Activated naive CD8-positive, alpha-beta T cell treated with anti-CD3 and anti-CD28 coated beads, Interleukin-2, amount 10 ng/mL, durations not matched to agents 7 days and 5 days (primary cell): ENCODE results near the gene MALT1. TPM values are rescaled to one million over a fixed set of nuclear protein-coding genes. Genes with fewer than 3 reads are reported as not detected.
A peak's percentile ranks its signal among the peaks of the same experiment; 100 is the strongest.
"Not testable (repeated sequence)": the region's sequence is repeated elsewhere in the genome, so short reads cannot be mapped to it uniquely, and the experiment has no call there.

Experiments used
- ATAC-seq: fragments of 150-1000 bp; cut with Tn5 transposase; one replicate; pipeline ENCODE4 v1.10.0; 2021; ENCODE audit warnings: low read depth, moderate library complexity
- POLR2A ChIA-PET: fragments of 350-600 bp; sonication (Branson Sonifier 250); formaldehyde crosslinking; loops from one replicate; lab custom pipeline; 2021; ENCODE audit warnings: antibody characterized with exemption; lab: Charles Lee
- DNase-seq: peaks from one replicate; pipeline ENCODE4 v3.0.0; 2021
- H3K27ac Mint-ChIP-seq: one replicate; pipeline ENCODE4 v1.8.0; 2022; ENCODE audit warnings: mild to moderate bottlenecking, mixed read lengths
- H3K27me3 Mint-ChIP-seq: one replicate; pipeline ENCODE4 v1.8.0; 2022; ENCODE audit warnings: mild to moderate bottlenecking, moderate library complexity, mixed read lengths
- H3K36me3 Mint-ChIP-seq: one replicate; pipeline ENCODE4 v1.8.0; 2021; ENCODE audit warnings: mild to moderate bottlenecking, mixed read lengths
- H3K4me1 Mint-ChIP-seq: one replicate; pipeline ENCODE4 v1.8.0; 2021; ENCODE audit warnings: mixed read lengths
- H3K4me3 Mint-ChIP-seq: one replicate; pipeline ENCODE4 v1.8.0; 2022; ENCODE audit warnings: mild to moderate bottlenecking, moderate library complexity, mixed read lengths
- H3K9me3 Mint-ChIP-seq: one replicate; pipeline ENCODE4 v1.8.0; 2021; ENCODE audit warnings: mixed read lengths
- total RNA-seq, 2 experiments: library from RNA; stranded (reverse); gene quantifications; one replicate each; pipeline ENCODE4 v1.2.3, GENCODE V29; 2021

MALT1 gene
- total RNA-seq, 2 experiments from 2014 or later, result 68.6 to 71.6 TPM

DNA sequence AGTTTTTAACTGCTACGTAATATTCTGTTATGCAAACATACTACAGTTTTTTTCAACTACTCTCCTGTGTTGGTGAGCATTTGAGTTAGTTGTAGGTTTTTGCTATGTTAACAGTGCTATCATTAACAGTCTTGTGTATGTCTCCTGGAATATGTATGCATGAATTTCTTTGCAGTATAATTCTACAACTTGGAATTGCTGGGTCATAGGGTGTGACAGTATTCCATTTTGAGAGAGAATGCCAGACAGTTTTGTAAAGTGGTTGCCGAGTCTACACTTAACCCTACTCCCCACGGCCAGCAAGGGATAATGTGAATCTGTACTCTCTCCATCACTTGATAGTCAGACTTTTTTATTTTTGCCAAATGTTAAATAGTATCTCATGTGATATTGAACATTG lies 67.1 kb downstream of the MALT1 start:
- Mint-ChIP-seq H3K27me3 (no peaks in the 10 kb centered on the region), H3K36me3 (peaks cover 58% of the 10 kb centered on the region), H3K4me3 (no peak overlapping the region), H3K9me3 (no peaks in the 10 kb centered on the region), H3K27ac (no peak overlapping the region), H3K4me1 (peaks cover 7% of the 10 kb centered on the region)
- DNase-seq (no peak), ATAC-seq (no peak)
- POLR2A ChIA-PET, result no interaction called here

DNA sequence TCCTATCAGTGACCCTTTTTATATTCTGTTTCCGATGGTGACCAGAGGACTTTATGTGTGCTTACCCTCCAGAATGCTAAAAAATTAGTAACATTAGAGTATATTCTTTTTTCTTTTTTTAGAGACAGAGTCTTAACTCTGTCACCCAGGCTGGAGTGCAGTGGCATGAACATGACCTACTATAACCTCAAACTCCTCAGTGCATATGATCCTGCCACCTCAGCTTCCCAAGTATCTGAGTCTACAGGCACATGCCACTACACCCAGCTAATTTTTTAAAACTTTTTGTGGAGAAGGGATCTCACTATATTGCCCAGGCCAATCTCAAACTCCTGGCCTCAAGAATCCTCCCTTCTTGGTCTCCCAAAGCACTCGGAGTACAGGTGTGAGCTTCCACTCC lies 74.6 kb downstream of the MALT1 start:
- H3K4me1 Mint-ChIP-seq, result peaks cover under 1% of the 10 kb centered on the region
- POLR2A ChIA-PET, result interaction anchor here (1.0 kb wide), 1 partner anchor 10 kb away, joined by 3 read pairs; no protein-coding TSS in a partner anchor
- H3K27ac Mint-ChIP-seq, result no peak overlapping the region
- no peak for DNase-seq
- H3K36me3 Mint-ChIP-seq, result peaks cover 72% of the 10 kb centered on the region
- no peak for ATAC-seq
- no peaks in the 10 kb centered on the region for H3K27me3 Mint-ChIP-seq
- no peak overlapping the region for H3K4me3 Mint-ChIP-seq
- H3K9me3 Mint-ChIP-seq, result peaks cover 13% of the 10 kb centered on the region

DNA sequence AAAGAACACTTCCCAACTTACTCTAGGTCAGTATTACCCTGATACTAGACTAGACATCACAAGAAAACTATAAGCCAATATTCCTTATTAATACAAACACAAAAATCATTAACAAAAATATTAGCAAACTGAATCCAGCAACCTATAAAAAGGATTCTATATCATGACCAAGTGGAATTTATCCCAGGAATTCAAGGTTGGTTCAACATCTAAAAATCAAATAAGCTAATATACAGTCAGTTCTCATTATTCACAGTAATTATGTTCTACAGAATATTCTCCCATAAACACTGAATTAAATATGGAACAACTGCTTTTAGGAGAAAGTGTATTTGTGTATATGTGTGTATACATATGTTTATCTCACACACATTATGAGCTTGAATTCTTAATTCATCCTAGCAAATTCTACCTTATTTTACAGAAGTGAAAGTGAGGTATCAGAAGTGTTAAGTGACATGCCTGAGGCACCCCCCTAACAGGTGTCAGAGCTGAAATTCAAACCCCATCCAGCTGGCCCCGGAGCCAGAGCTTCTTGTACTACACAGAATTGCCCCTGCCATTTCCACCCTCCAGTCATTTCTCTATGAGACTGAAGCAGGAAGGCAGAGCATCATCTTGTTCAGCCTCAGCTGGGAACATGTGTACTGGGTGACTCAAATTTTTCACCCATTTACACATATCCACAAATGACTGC lies 77.8 kb downstream of the MALT1 start:
- no peak for DNase-seq
- no peaks in the 10 kb centered on the region for H3K27me3 Mint-ChIP-seq
- ATAC-seq, result no peak
- no peak overlapping the region for H3K27ac Mint-ChIP-seq
- peaks cover 6% of the 10 kb centered on the region for H3K4me1 Mint-ChIP-seq
- peaks cover 65% of the 10 kb centered on the region for H3K36me3 Mint-ChIP-seq
- peaks cover 13% of the 10 kb centered on the region for H3K9me3 Mint-ChIP-seq
- POLR2A ChIA-PET, result no interaction called here
- no peak overlapping the region for H3K4me3 Mint-ChIP-seq

DNA sequence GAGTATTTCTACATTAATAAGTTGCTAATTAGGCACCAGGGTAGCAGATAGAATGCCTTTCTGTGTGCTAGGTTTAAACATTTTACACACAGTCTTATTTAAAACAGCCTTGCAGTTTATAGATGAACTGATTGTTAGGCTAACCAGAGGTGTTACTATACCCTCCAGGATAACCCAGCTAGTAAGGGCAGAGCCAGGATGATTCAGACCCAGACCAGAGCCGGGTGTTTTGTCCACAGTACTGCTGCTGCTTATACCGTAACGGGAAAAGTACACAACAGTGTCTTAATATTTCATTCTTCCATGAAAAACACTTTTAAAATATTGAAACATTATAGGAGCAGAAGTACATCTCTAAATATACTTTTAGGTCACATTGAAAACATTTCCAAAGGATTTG lies 82.7 kb downstream of the MALT1 start:
- Mint-ChIP-seq H3K36me3 (peaks cover 24% of the 10 kb centered on the region), H3K9me3 (peaks cover 5% of the 10 kb centered on the region), H3K27me3 (peaks cover 5% of the 10 kb centered on the region), H3K27ac (no peak overlapping the region), H3K4me1 (peaks cover 30% of the 10 kb centered on the region), H3K4me3 (peak overlapping the region; percentile 17)
- POLR2A ChIA-PET, result interaction anchor here (4.9 kb wide), 1 partner anchor 83 kb away, joined by 21 read pairs; the partner anchor contains the start of gene MALT1
- ATAC-seq (no peak), DNase-seq (no peak)

DNA sequence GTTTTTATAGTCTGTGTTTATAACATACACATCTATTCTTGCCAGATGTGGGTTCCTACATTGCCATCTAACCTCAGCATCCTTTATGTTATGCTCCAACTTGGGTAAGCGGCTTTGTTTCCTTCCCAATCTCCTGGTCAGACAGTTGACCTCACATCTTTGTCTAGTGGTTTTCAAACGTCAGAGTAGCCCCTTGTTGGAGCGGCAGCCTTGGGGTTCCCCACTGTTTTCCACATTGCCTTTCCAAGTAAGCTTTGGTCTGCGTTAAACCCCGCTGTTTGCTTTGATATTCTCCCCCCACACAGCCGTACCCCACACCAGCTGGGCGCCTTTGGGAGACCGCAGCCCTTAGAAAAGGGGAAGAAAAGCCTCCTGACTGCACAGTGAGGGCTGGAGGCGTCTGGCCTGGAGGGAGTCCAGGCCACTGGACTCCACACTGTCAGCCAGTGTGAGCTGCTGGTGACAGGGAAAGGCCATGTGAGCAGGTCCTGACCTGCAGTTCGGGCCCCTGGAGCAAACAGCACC lies 83.3 kb downstream of the MALT1 start:
- peaks cover 1% of the 10 kb centered on the region for H3K9me3 Mint-ChIP-seq
- peaks cover 30% of the 10 kb centered on the region for H3K4me1 Mint-ChIP-seq
- DNase-seq (peak; percentile 54), ATAC-seq (peak; percentile 62)
- peak overlapping the region; percentile 27 for H3K27ac Mint-ChIP-seq
- POLR2A ChIA-PET, result interaction anchor here (1.8 to 4.9 kb wide), 2 partner anchors 10 to 84 kb away, joined by 5 to 21 read pairs; partner anchors contain the start of gene MALT1
- peaks cover 5% of the 10 kb centered on the region for H3K27me3 Mint-ChIP-seq
- H3K36me3 Mint-ChIP-seq, result peaks cover 17% of the 10 kb centered on the region
- H3K4me3 Mint-ChIP-seq, result peak overlapping the region; percentile 17

DNA sequence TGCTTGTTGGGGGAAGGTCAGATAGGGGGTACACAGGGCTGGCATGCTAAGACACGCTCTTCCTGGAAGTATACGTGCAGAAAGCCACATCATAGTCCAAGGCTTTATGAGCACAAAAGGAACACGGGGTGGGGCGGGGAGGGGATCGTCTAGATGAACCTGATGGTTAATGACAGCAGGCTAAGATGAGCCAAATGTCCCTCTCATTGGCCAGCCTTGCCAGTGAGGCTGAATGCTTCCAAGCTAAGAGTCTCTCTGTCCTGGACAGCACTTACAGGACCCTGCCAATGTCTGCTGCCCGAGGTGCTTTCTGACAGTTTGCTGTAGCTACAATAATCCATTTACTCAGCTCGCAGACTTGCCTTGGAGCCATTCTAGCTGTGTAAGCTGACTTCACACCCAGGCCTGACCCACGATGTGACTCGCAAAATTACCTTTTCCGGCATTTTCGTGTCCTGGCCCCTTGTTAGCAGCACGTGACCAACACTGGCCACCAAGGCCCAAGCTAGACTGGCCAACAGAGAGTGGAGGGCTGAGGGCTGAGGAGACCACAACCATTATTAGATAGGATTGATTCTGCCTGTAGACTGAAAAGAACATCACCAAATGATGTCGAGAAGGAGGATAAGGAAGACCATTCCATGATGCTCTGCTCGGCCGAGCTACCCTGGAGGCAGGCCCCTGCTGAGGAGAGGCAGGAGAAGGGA lies 84.2 kb downstream of the MALT1 start:
- peaks cover 9% of the 10 kb centered on the region for H3K36me3 Mint-ChIP-seq
- H3K4me1 Mint-ChIP-seq, result peaks cover 34% of the 10 kb centered on the region
- peaks cover 1% of the 10 kb centered on the region for H3K9me3 Mint-ChIP-seq
- ATAC-seq, result peak; percentile 11
- peak overlapping the region; percentile 27 for H3K27ac Mint-ChIP-seq
- peaks cover 5% of the 10 kb centered on the region for H3K27me3 Mint-ChIP-seq
- no peak for DNase-seq
- POLR2A ChIA-PET, result interaction anchor here (1.1 to 4.9 kb wide), 3 partner anchors 9 to 84 kb away, joined by 3 to 21 read pairs (median 5); partner anchors contain the start of gene MALT1
- H3K4me3 Mint-ChIP-seq, result peak overlapping the region; percentile 17

DNA sequence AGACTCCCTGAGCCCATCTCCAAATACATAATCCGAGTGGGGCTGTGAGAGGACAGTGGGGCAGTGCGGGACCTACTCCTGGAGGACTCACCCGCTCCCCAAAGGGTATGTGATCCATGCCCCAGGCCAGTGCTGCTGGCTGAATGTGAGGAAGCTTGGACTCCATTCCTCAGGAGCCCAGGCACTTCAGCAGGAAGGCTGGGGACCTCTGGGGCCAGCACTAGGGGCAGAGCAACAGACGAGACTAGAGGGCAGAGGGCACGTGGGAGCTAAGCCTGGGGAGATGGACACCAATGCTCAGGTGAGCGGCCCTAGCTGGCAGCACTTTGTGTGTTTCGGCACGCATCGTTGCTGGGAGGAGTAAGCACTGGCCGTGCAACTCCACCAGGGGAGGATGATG lies 84.9 kb downstream of the MALT1 start:
- H3K4me3 Mint-ChIP-seq, result no peak overlapping the region
- peaks cover 5% of the 10 kb centered on the region for H3K27me3 Mint-ChIP-seq
- H3K27ac Mint-ChIP-seq, result peak overlapping the region; percentile 17
- ATAC-seq (no peak), DNase-seq (no peak)
- peaks cover 37% of the 10 kb centered on the region for H3K4me1 Mint-ChIP-seq
- POLR2A ChIA-PET, result interaction anchor here (1.1 to 4.9 kb wide), 3 partner anchors 8 to 85 kb away, joined by 3 to 21 read pairs (median 5); partner anchors contain the start of gene MALT1
- H3K36me3 Mint-ChIP-seq, result peaks cover 6% of the 10 kb centered on the region
- H3K9me3 Mint-ChIP-seq, result peaks cover 1% of the 10 kb centered on the region

DNA sequence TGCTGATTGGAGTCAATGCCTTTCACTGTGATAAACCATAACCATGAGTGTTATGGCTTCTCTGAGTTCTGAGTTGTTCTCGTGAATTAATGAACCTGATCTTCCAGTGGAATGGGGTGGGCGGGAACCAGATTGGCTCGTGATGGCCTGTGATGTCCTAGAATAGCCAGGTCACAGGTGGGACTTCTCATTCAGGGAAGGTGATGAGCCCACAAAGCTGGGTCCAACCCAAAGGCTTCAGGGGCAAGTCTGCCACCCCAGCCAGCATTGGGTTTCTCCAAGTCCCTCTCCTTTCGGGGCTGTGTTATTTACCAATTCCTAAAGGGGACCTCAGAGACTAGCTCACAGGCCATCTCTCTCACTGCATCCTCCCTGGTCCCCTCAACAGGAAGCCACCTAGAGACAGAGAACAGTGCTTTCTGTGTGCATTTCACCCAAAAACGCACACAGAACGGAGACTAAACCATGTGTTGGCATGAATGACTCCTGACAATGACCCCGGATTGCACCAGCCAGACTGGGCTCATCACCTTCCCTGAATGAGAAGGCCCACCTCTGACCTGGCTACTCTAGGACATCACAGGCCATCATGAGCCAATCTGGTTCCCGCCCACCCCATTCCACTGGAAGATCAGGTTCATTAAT lies 85.5 kb downstream of the MALT1 start:
- H3K27ac Mint-ChIP-seq, result no peak overlapping the region

DNA sequence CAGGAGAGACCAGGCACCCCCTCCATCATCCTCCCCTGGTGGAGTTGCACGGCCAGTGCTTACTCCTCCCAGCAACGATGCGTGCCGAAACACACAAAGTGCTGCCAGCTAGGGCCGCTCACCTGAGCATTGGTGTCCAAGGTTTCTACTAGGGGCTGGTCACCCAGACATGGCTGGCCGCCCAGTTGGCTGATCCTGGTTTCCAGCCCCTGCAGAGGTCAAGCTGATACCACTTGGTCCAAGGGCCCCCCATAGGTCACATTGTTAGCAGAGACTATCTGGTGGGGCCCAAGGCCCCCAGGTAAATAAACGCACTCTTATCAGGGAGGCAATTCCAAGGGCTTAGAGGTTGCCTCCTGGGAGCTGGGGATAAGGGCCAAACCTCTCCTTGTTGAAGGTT lies 86.1 kb downstream of the MALT1 start:
- H3K27ac Mint-ChIP-seq, H3K36me3 Mint-ChIP-seq, H3K9me3 Mint-ChIP-seq, H3K27me3 Mint-ChIP-seq, POLR2A ChIA-PET, ATAC-seq, DNase-seq, H3K4me3 Mint-ChIP-seq: not testable (repeated sequence)
- H3K4me1 Mint-ChIP-seq, result peaks cover 43% of the 10 kb centered on the region

More for the DNA sequence above, 85.5 kb downstream of the MALT1 start:
- H3K27me3 Mint-ChIP-seq, result peaks cover 5% of the 10 kb centered on the region
- H3K9me3 Mint-ChIP-seq, result peaks cover 1% of the 10 kb centered on the region
- peaks cover 43% of the 10 kb centered on the region for H3K4me1 Mint-ChIP-seq
- H3K4me3 Mint-ChIP-seq, result no peak overlapping the region
- DNase-seq (no peak), ATAC-seq (no peak)
- peaks cover 6% of the 10 kb centered on the region for H3K36me3 Mint-ChIP-seq
- POLR2A ChIA-PET, result interaction anchor here (1.8 kb wide), 1 partner anchor 7 kb away, joined by 5 read pairs; no protein-coding TSS in a partner anchor

DNA sequence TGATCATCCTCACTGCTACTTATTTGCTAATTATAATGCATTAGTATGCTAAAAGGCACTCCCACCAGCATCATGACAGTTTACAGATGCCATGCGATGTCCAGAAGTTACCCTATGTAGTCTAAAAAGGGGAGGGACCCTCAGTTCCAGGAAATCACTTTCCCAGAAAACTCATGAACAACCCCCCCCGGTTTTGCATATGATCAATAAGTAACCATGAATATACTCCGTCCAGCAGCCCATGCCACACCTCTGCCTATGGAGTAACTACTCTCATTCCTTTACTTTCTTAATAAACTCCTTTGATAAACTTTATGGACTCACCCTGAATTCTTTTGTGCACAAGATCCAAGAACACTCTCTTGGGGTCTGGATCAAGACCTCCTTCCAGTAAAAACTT lies 86.8 kb downstream of the MALT1 start:
- POLR2A ChIA-PET, result no interaction called here
- Mint-ChIP-seq H3K4me1 (peaks cover 49% of the 10 kb centered on the region), H3K36me3 (peaks cover 5% of the 10 kb centered on the region), H3K27me3 (peaks cover 6% of the 10 kb centered on the region), H3K27ac (peak overlapping the region; percentile 54), H3K9me3 (peaks cover 1% of the 10 kb centered on the region), H3K4me3 (no peak overlapping the region)
- DNase-seq (no peak), ATAC-seq (no peak)

DNA sequence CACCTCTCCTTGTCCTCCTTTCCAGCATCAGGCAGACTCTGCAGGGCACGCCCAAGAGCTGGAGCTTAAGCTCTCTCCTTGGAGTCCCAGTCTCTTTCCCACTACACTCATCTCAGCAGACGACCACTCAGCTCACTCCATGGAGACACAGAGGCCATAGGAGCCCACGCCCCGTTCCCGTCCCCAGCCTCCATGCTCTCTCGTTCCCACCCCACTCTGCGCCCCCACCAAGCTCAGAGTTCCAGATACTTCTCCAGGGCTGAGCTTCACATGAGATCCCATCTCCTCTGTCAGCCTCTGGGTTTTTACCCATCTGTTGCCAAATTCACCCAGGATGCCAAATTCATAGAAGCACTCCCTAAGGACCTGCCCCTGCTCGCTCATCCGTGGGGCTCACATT lies 87.3 kb downstream of the MALT1 start:
- Mint-ChIP-seq H3K27me3 (peaks cover 7% of the 10 kb centered on the region), H3K4me3 (no peak overlapping the region), H3K36me3 (peaks cover 5% of the 10 kb centered on the region), H3K4me1 (peaks cover 50% of the 10 kb centered on the region), H3K27ac (peak overlapping the region; percentile 54), H3K9me3 (peaks cover 1% of the 10 kb centered on the region)
- ATAC-seq (no peak), DNase-seq (no peak)
- POLR2A ChIA-PET, result no interaction called here

DNA sequence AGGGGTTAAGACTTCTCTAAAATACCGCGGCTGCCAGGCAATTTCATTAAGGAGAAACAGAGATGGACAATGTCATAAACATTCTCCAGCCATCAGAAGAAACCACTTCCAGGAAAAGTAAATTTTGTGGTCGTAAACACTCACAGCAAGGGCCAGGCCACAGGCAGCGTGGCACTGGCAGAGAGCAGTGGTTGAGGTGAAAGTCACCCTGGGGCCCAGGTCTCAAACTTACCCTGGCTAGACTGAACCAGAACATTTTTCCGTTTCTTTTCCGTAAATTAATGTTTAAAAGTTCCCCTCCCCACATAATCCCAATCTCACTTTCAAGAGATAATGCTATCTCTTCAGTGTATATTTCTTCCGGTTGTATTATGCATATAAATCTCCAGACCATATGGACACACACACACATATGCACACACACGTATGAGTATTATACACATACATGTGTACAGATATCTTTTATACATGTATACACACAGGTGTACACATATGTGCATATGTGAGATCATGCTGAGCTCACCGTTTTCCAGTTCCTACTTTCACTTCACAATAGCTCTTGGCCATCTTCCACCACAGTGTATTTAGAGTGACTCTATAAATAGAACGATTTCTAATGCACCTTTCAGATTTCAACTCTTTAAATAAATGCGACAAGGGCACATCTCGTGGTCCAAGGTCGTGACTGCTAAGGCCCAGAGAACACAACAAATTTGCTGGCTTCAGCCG lies 90.1 kb downstream of the MALT1 start:
- ATAC-seq, result no peak
- Mint-ChIP-seq H3K27ac (no peak overlapping the region), H3K36me3 (no peaks in the 10 kb centered on the region), H3K4me1 (peaks cover 33% of the 10 kb centered on the region), H3K4me3 (peak overlapping the region; percentile 15), H3K9me3 (peaks cover 1% of the 10 kb centered on the region), H3K27me3 (peaks cover 27% of the 10 kb centered on the region)
- POLR2A ChIA-PET, result no interaction called here
- DNase-seq, result no peak
